Small intestine (tissue), 7 donors: ENCODE measurements around the gene C22orf42. TPM values are rescaled to one million over a fixed set of nuclear protein-coding genes. Genes with fewer than 3 reads are reported as not detected.

Source experiments
- DNase-seq, 2 donors: peaks; one replicate each; pipeline versions ENCODE4 v3.0.0 to v3.0.0-alpha.2; 2013
- FAIRE-seq: peaks from 2 replicates; lab custom pipeline; 2012; peaks lifted over from hg19 to GRCh38; lab: Jason Lieb, UNC
- H3K27ac ChIP-seq, 3 donors: one replicate each; pipeline ENCODE4 v1.5.1; 2013; ENCODE audit warnings: low read length in 2 of 3, mild to moderate bottlenecking in 2 of 3, control low read depth in 1 of 3, inconsistent platforms in 1 of 3, low read depth in 1 of 3, moderate library complexity in 1 of 3
- H3K27me3 ChIP-seq, 3 donors: one replicate each; pipeline ENCODE4 v1.6.1; 2013; ENCODE audit warnings: low read length in 3 of 3, inconsistent platforms in 1 of 3; ENCODE audit not compliant: control insufficient read depth in 3 of 3, insufficient read depth in 3 of 3
- H3K36me3 ChIP-seq, 3 donors: one replicate each; pipeline ENCODE4 v1.6.1; 2013; ENCODE audit warnings: low read length in 3 of 3, inconsistent platforms in 1 of 3, low read depth in 1 of 3, mild to moderate bottlenecking in 1 of 3, moderate library complexity in 1 of 3; ENCODE audit not compliant: control insufficient read depth in 3 of 3, insufficient read depth in 2 of 3
- H3K4me1 ChIP-seq, 3 donors: one replicate each; pipeline ENCODE4 v1.6.1; 2013; ENCODE audit warnings: low read length in 2 of 3, inconsistent platforms in 1 of 3, low read depth in 1 of 3, mild to moderate bottlenecking in 1 of 3, moderate library complexity in 1 of 3; ENCODE audit not compliant: control insufficient read depth in 3 of 3, insufficient read depth in 2 of 3
- H3K4me3 ChIP-seq, 3 donors: one replicate each; pipeline ENCODE4 v1.5.1; 2013; ENCODE audit warnings: low read length in 3 of 3, control low read depth in 1 of 3, inconsistent platforms in 1 of 3, low read depth in 1 of 3, mild to moderate bottlenecking in 1 of 3, moderate library complexity in 1 of 3
- H3K9me3 ChIP-seq, 2 donors: one replicate each; pipeline ENCODE4 v1.6.1; 2013; ENCODE audit warnings: low read depth in 1 of 2, low read length in 1 of 2; ENCODE audit not compliant: control insufficient read depth in 2 of 2, insufficient read depth in 1 of 2
- WGBS, 3 donors: extraction: QIAGEN DNeasy Blood & Tissue Kit; methylation state at CpG; one replicate each; pipeline ENCODE4 v1.1.7; 2013; 5-methylcytosine and 5-hydroxymethylcytosine counted together
- polyA plus RNA-seq, 4 donors: library from polyadenylated mRNA; stranded (reverse) in 3 of 4; unstranded in 1 of 4; fragments of 200-250 nt in 3 of 4; fragments of 120-200 nt in 1 of 4; gene quantifications; one replicate each; pipeline versions ENCODE4 v1.2.1 to v1.2.3, GENCODE V29; 2013
- donor health status: healthy with polysubstance abuse.
- donor health status: control.
- donor health status: control.
- donor health status: Bipolar disorder and iron deficiency.
- donor health status: healthy.

Gene C22orf42
- polyA plus RNA-seq, 4 donors = 0.09 TPM; not detected in 2

GRCh38 chr22:32120603-32121002 is 38.5 kb downstream of the C22orf42 start:
- Histone ChIP-seq H3K36me3 (peaks cover 0 to 3% (median 0%) of the 10 kb centered on the region in 3 donors), H3K27ac (no peak overlapping the region), H3K9me3 (no peaks in the 10 kb centered on the region), H3K27me3 (no peaks in the 10 kb centered on the region), H3K4me1 (no peaks in the 10 kb centered on the region), H3K4me3 (no peak overlapping the region)
- FAIRE-seq (no peak), DNase-seq (no peak)
- WGBS, 3 donors = 91 to 93% (median 93%) methylated on average over 20 of the region's 20 CpGs

- H3K27ac ChIP-seq = peak overlapping the region in 1 of 3 donors; percentile 68
- H3K36me3 ChIP-seq = peaks cover 0 to 5% (median 2%) of the 10 kb centered on the region in 3 donors
- no peaks in the 10 kb centered on the region for H3K4me1 ChIP-seq
- H3K9me3 ChIP-seq = no peaks in the 10 kb centered on the region
- FAIRE-seq = no peak
- 67 to 84% (median 68%) methylated on average over 15 of the region's 15 CpGs for WGBS, 3 donors
- no peak overlapping the region for H3K4me3 ChIP-seq
- peak in 1 of 2 donors; percentile 58 for DNase-seq
- no peaks in the 10 kb centered on the region for H3K27me3 ChIP-seq
Observed at GRCh38 chr22:32119568-32120235, 39.4 kb downstream of the C22orf42 start.

GRCh38 chr22:32112380-32112779 is 46.7 kb downstream of the C22orf42 start:
- no peak for DNase-seq
- WGBS, 3 donors = 57 to 78% (median 70%) methylated on average over 2 of the region's 2 CpGs
- H3K27ac ChIP-seq = no peak overlapping the region
- no peaks in the 10 kb centered on the region for H3K27me3 ChIP-seq
- no peak for FAIRE-seq
- no peak overlapping the region for H3K4me3 ChIP-seq
- peaks cover 2 to 37% (median 33%) of the 10 kb centered on the region in 3 donors for H3K36me3 ChIP-seq
- no peaks in the 10 kb centered on the region for H3K4me1 ChIP-seq
- H3K9me3 ChIP-seq = no peaks in the 10 kb centered on the region

GRCh38 chr22:32106930-32107329 is 52.2 kb downstream of the C22orf42 start:
- H3K36me3 ChIP-seq = peaks cover 2 to 51% (median 39%) of the 10 kb centered on the region in 3 donors
- no peak overlapping the region for H3K4me3 ChIP-seq
- peak in 1 of 2 donors; percentile 21 for DNase-seq
- H3K27ac ChIP-seq = no peak overlapping the region
- FAIRE-seq = no peak
- H3K9me3 ChIP-seq = no peaks in the 10 kb centered on the region
- no peaks in the 10 kb centered on the region for H3K4me1 ChIP-seq
- H3K27me3 ChIP-seq = no peaks in the 10 kb centered on the region
- WGBS, 3 donors = 18 to 60% (median 20%) methylated on average over 1 of the region's 1 CpG

GRCh38 chr22:32103658-32104315 is 55.3 kb downstream of the C22orf42 start:
- no peak for FAIRE-seq
- WGBS, 3 donors = 26 to 40% (median 34%) methylated on average over 2 of the region's 2 CpGs

GRCh38 chr22:32100711-32101110 is 58.4 kb downstream of the C22orf42 start:
- H3K9me3 ChIP-seq = no peaks in the 10 kb centered on the region
- no peak for DNase-seq
- WGBS, 3 donors = 17 to 58% (median 56%) methylated on average over 1 of the region's 1 CpG
- no peak overlapping the region for H3K4me3 ChIP-seq
- H3K27ac ChIP-seq = no peak overlapping the region
- no peaks in the 10 kb centered on the region for H3K27me3 ChIP-seq
- H3K4me1 ChIP-seq = no peaks in the 10 kb centered on the region
- no peak for FAIRE-seq
- H3K36me3 ChIP-seq = peaks cover 3 to 45% (median 35%) of the 10 kb centered on the region in 3 donors

More at GRCh38 chr22:32103658-32104315, 55.3 kb downstream of the C22orf42 start:
- no peak for DNase-seq
- H3K9me3 ChIP-seq = no peaks in the 10 kb centered on the region
- H3K27ac ChIP-seq = no peak overlapping the region
- H3K4me3 ChIP-seq = no peak overlapping the region
- H3K36me3 ChIP-seq = peaks cover 3 to 42% (median 31%) of the 10 kb centered on the region in 3 donors
- H3K4me1 ChIP-seq = no peaks in the 10 kb centered on the region
- no peaks in the 10 kb centered on the region for H3K27me3 ChIP-seq

Other genes with a start within 250 kb of the C22orf42 start
- 10 to 100 TPM; 60.4 to 99.1 (median 89.8) TPM for gene YWHAH, start 214.8 kb downstream of the C22orf42 start, polyA plus RNA-seq
- gene SLC5A1, start 116.0 kb downstream of the C22orf42 start, polyA plus RNA-seq = 100 to 1,000 TPM in 3 of 4 donors, 10 to 100 TPM in 1; 29.6 to 364 (median 274) TPM
- gene RFPL2, start 45.8 kb upstream of the C22orf42 start, polyA plus RNA-seq = under 1 TPM in 2 of 4 donors, not detected in 2; 0.10 to 0.19 TPM
- 1 to 10 TPM in 3 of 4 donors, under 1 TPM in 1; 0.75 to 9.4 (median 6.8) TPM for gene SLC5A4, start 96.0 kb upstream of the C22orf42 start, polyA plus RNA-seq
- under 1 TPM in 1 of 4 donors, not detected in 3; 0.04 TPM for gene RFPL3, start 198.6 kb upstream of the C22orf42 start, polyA plus RNA-seq